ENCODE measurements around the gene NFX1.
A peak's percentile ranks its signal among the peaks of the same experiment; 100 is the strongest.

Gene NFX1

GRCh38 chr9:33290247-33291030 is at the start of gene NFX1:
Gene NFX1, plus strand, starts transcription at chr9:33290516. Its CDS starts 57 bp downstream, at chr9:33290573.
- DNase-seq (ENCODE audit: low read depth, low spot score) = peak; percentile 92
- H3K9me3 ChIP-seq (ENCODE audit: control insufficient read depth, insufficient read depth, low read length) = no peaks in the 10 kb centered on the region
- H3K27me3 ChIP-seq (ENCODE audit: control insufficient read depth, insufficient read depth, low read length) = no peaks in the 10 kb centered on the region
- WGBS (ENCODE audit: insufficient coverage, insufficient read length) = no CpG with 5 or more reads among the region's 63 CpGs
- no peaks in the 10 kb centered on the region for H3K4me1 ChIP-seq (ENCODE audit: control insufficient read depth, insufficient read depth, low read length)
- no peak within 1 kb of the TSS for H3K27ac ChIP-seq (ENCODE audit: low read length)
- no peaks in the 10 kb centered on the region for H3K36me3 ChIP-seq (ENCODE audit: control insufficient read depth, insufficient read depth, low read length)
- peak within 1 kb of the TSS; percentile 78 for H3K4me3 ChIP-seq (ENCODE audit: low read length)

GRCh38 chr9:33241298-33241697 is 49.0 kb upstream of the NFX1 start:
- H3K27ac ChIP-seq (ENCODE audit: low read length) = no peak overlapping the region
- no peak for DNase-seq (ENCODE audit: low read depth, low spot score)

GRCh38 chr9:33242609-33243134 is 47.6 kb upstream of the NFX1 start:
- Histone ChIP-seq H3K36me3 (ENCODE audit: control insufficient read depth, insufficient read depth, low read length) (no peaks in the 10 kb centered on the region), H3K9me3 (ENCODE audit: control insufficient read depth, insufficient read depth, low read length) (no peaks in the 10 kb centered on the region), H3K4me3 (ENCODE audit: low read length) (no peak overlapping the region), H3K27me3 (ENCODE audit: control insufficient read depth, insufficient read depth, low read length) (no peaks in the 10 kb centered on the region), H3K27ac (ENCODE audit: low read length) (no peak overlapping the region), H3K4me1 (ENCODE audit: control insufficient read depth, insufficient read depth, low read length) (no peaks in the 10 kb centered on the region; the same call in 1 of the 2 replicates)
- DNase-seq (ENCODE audit: low read depth, low spot score) = no peak
- no CpG with 5 or more reads among the region's 6 CpGs for WGBS (ENCODE audit: insufficient coverage, insufficient read length)

More at GRCh38 chr9:33241298-33241697, 49.0 kb upstream of the NFX1 start:
- Histone ChIP-seq H3K9me3 (ENCODE audit: control insufficient read depth, insufficient read depth, low read length) (no peaks in the 10 kb centered on the region), H3K4me3 (ENCODE audit: low read length) (no peak overlapping the region), H3K36me3 (ENCODE audit: control insufficient read depth, insufficient read depth, low read length) (no peaks in the 10 kb centered on the region), H3K4me1 (ENCODE audit: control insufficient read depth, insufficient read depth, low read length) (no peaks in the 10 kb centered on the region; the same call in 1 of the 2 replicates), H3K27me3 (ENCODE audit: control insufficient read depth, insufficient read depth, low read length) (no peaks in the 10 kb centered on the region)
- no CpG with 5 or more reads among the region's 5 CpGs for WGBS (ENCODE audit: insufficient coverage, insufficient read length)

- no CpG with 5 or more reads among the region's 9 CpGs for WGBS (ENCODE audit: insufficient coverage, insufficient read length)
- no peaks in the 10 kb centered on the region for H3K9me3 ChIP-seq (ENCODE audit: control insufficient read depth, insufficient read depth, low read length)
- no peaks in the 10 kb centered on the region for H3K36me3 ChIP-seq (ENCODE audit: control insufficient read depth, insufficient read depth, low read length)
- H3K4me3 ChIP-seq (ENCODE audit: low read length) = no peak overlapping the region
- no peaks in the 10 kb centered on the region for H3K27me3 ChIP-seq (ENCODE audit: control insufficient read depth, insufficient read depth, low read length)
- H3K4me1 ChIP-seq (ENCODE audit: control insufficient read depth, insufficient read depth, low read length) = no peaks in the 10 kb centered on the region; the same call in 1 of the 2 replicates
- no peak overlapping the region for H3K27ac ChIP-seq (ENCODE audit: low read length)
- no peak for DNase-seq (ENCODE audit: low read depth, low spot score)
Observed at GRCh38 chr9:33244137-33244784, 46.1 kb upstream of the NFX1 start.

- DNase-seq (ENCODE audit: low read depth, low spot score) = no peak
- Histone ChIP-seq H3K27me3 (ENCODE audit: control insufficient read depth, insufficient read depth, low read length) (no peaks in the 10 kb centered on the region), H3K4me1 (ENCODE audit: control insufficient read depth, insufficient read depth, low read length) (no peaks in the 10 kb centered on the region; the same call in 1 of the 2 replicates), H3K4me3 (ENCODE audit: low read length) (no peak overlapping the region), H3K9me3 (ENCODE audit: control insufficient read depth, insufficient read depth, low read length) (no peaks in the 10 kb centered on the region), H3K27ac (ENCODE audit: low read length) (no peak overlapping the region), H3K36me3 (ENCODE audit: control insufficient read depth, insufficient read depth, low read length) (no peaks in the 10 kb centered on the region)
- no CpG with 5 or more reads among the region's 2 CpGs for WGBS (ENCODE audit: insufficient coverage, insufficient read length)
Observed at GRCh38 chr9:33245341-33245740, 45.0 kb upstream of the NFX1 start.

- no CpG with 5 or more reads among the region's 9 CpGs for WGBS (ENCODE audit: insufficient coverage, insufficient read length)
- DNase-seq (ENCODE audit: low read depth, low spot score) = no peak
Observed at GRCh38 chr9:33246269-33246860, 44.0 kb upstream of the NFX1 start.

GRCh38 chr9:33248606-33249005 is 41.7 kb upstream of the NFX1 start:
- no peaks in the 10 kb centered on the region for H3K27me3 ChIP-seq (ENCODE audit: control insufficient read depth, insufficient read depth, low read length)
- WGBS (ENCODE audit: insufficient coverage, insufficient read length) = no CpG with 5 or more reads among the region's 3 CpGs
- H3K4me3 ChIP-seq (ENCODE audit: low read length) = no peak overlapping the region
- no peaks in the 10 kb centered on the region for H3K9me3 ChIP-seq (ENCODE audit: control insufficient read depth, insufficient read depth, low read length)
- H3K36me3 ChIP-seq (ENCODE audit: control insufficient read depth, insufficient read depth, low read length) = peaks cover 2% of the 10 kb centered on the region; the same call in 1 of the 2 replicates
- no peak overlapping the region for H3K27ac ChIP-seq (ENCODE audit: low read length)
- H3K4me1 ChIP-seq (ENCODE audit: control insufficient read depth, insufficient read depth, low read length) = no peaks in the 10 kb centered on the region; the same call in 1 of the 2 replicates
- no peak for DNase-seq (ENCODE audit: low read depth, low spot score)

More at GRCh38 chr9:33246269-33246860, 44.0 kb upstream of the NFX1 start:
- no peaks in the 10 kb centered on the region; the same call in 1 of the 2 replicates for H3K4me1 ChIP-seq (ENCODE audit: control insufficient read depth, insufficient read depth, low read length)
- no peak overlapping the region for H3K27ac ChIP-seq (ENCODE audit: low read length)
- H3K36me3 ChIP-seq (ENCODE audit: control insufficient read depth, insufficient read depth, low read length) = no peaks in the 10 kb centered on the region
- H3K27me3 ChIP-seq (ENCODE audit: control insufficient read depth, insufficient read depth, low read length) = no peaks in the 10 kb centered on the region
- H3K4me3 ChIP-seq (ENCODE audit: low read length) = no peak overlapping the region
- H3K9me3 ChIP-seq (ENCODE audit: control insufficient read depth, insufficient read depth, low read length) = no peaks in the 10 kb centered on the region

GRCh38 chr9:33249087-33249658 is 41.1 kb upstream of the NFX1 start:
- Histone ChIP-seq H3K27ac (ENCODE audit: low read length) (no peak overlapping the region), H3K36me3 (ENCODE audit: control insufficient read depth, insufficient read depth, low read length) (peaks cover 2% of the 10 kb centered on the region; the same call in 1 of the 2 replicates), H3K9me3 (ENCODE audit: control insufficient read depth, insufficient read depth, low read length) (no peaks in the 10 kb centered on the region), H3K4me1 (ENCODE audit: control insufficient read depth, insufficient read depth, low read length) (no peaks in the 10 kb centered on the region), H3K27me3 (ENCODE audit: control insufficient read depth, insufficient read depth, low read length) (no peaks in the 10 kb centered on the region), H3K4me3 (ENCODE audit: low read length) (no peak overlapping the region)
- no peak for DNase-seq (ENCODE audit: low read depth, low spot score)
- no CpG with 5 or more reads among the region's 6 CpGs for whole genome bisulfite sequencing (ENCODE audit: insufficient coverage, insufficient read length)

- Histone ChIP-seq H3K27ac (ENCODE audit: low read length) (no peak overlapping the region), H3K9me3 (ENCODE audit: control insufficient read depth, insufficient read depth, low read length) (no peaks in the 10 kb centered on the region), H3K4me3 (ENCODE audit: low read length) (no peak overlapping the region), H3K4me1 (ENCODE audit: control insufficient read depth, insufficient read depth, low read length) (no peaks in the 10 kb centered on the region), H3K27me3 (ENCODE audit: control insufficient read depth, insufficient read depth, low read length) (no peaks in the 10 kb centered on the region; the same call in 1 of the 2 replicates), H3K36me3 (ENCODE audit: control insufficient read depth, insufficient read depth, low read length) (peaks cover 9% of the 10 kb centered on the region)
- no peak for DNase-seq (ENCODE audit: low read depth, low spot score)
- WGBS (ENCODE audit: insufficient coverage, insufficient read length) = no CpG with 5 or more reads among the region's 2 CpGs
Observed at GRCh38 chr9:33249983-33250382, 40.3 kb upstream of the NFX1 start.

- DNase-seq (ENCODE audit: low read depth, low spot score) = no peak
- H3K36me3 ChIP-seq (ENCODE audit: control insufficient read depth, insufficient read depth, low read length) = peaks cover 14% of the 10 kb centered on the region
- H3K4me1 ChIP-seq (ENCODE audit: control insufficient read depth, insufficient read depth, low read length) = no peaks in the 10 kb centered on the region
- no peak overlapping the region for H3K4me3 ChIP-seq (ENCODE audit: low read length)
- no peaks in the 10 kb centered on the region for H3K9me3 ChIP-seq (ENCODE audit: control insufficient read depth, insufficient read depth, low read length)
- H3K27ac ChIP-seq (ENCODE audit: low read length) = no peak overlapping the region
- WGBS (ENCODE audit: insufficient coverage, insufficient read length) = no CpG with 5 or more reads among the region's 1 CpG
- H3K27me3 ChIP-seq (ENCODE audit: control insufficient read depth, insufficient read depth, low read length) = no peaks in the 10 kb centered on the region; the same call in 1 of the 2 replicates
Observed at GRCh38 chr9:33250458-33250995, 39.8 kb upstream of the NFX1 start.

All from iPS DF 6.9 (cell line).